Loucy (cell line): ENCODE data around the gene STIM1.

ENCODE experiments used
- H2AFZ ChIP-seq: fragments of 200-600 bp; sonication (generic); 2 replicates; pipeline ENCODE4 v1.6.0; 2016; ENCODE audit warnings: antibody characterized with exemption, mild to moderate bottlenecking, low read length, moderate library complexity
- H3F3A ChIP-seq: fragments of 200-600 bp; 2 replicates; pipeline ENCODE4 v1.6.0; 2016; ENCODE audit warnings: antibody characterized with exemption, low read depth, mild to moderate bottlenecking
- H3K27me3 ChIP-seq: fragments of 200-600 bp; sonication (generic); 2 replicates; pipeline ENCODE4 v1.6.1; 2014; ENCODE audit warnings: low read length, mild to moderate bottlenecking; ENCODE audit not compliant: insufficient read depth, poor library complexity, severe bottlenecking
- H3K36me3 ChIP-seq: fragments of 200-600 bp; sonication (generic); 2 replicates; pipeline ENCODE4 v1.6.1; 2016; ENCODE audit warnings: low read length; ENCODE audit not compliant: insufficient read depth
- H3K4me1 ChIP-seq: fragments of 200-600 bp; sonication (generic); 2 replicates; pipeline ENCODE4 v1.5.1; 2014; ENCODE audit warnings: low read length, mild to moderate bottlenecking; ENCODE audit not compliant: insufficient read depth, poor library complexity, severe bottlenecking
- H3K4me2 ChIP-seq: fragments of 200-600 bp; sonication (generic); 2 replicates; pipeline ENCODE4 v1.6.0; 2014; ENCODE audit warnings: antibody characterized with exemption, low read length, low read depth, mild to moderate bottlenecking; ENCODE audit not compliant: poor library complexity, severe bottlenecking
- H3K4me3 ChIP-seq: fragments of 200-600 bp; sonication (generic); 2 replicates; pipeline ENCODE4 v1.5.1; 2014; ENCODE audit warnings: low read length, mild to moderate bottlenecking, mixed read lengths; ENCODE audit not compliant: poor library complexity, severe bottlenecking
- H3K79me2 ChIP-seq: fragments of 200-600 bp; sonication (generic); 2 replicates; pipeline ENCODE4 v1.6.1; 2014; ENCODE audit warnings: low read length; ENCODE audit not compliant: insufficient read depth
- H3K9ac ChIP-seq: fragments of 200-600 bp; sonication (generic); 2 replicates; pipeline ENCODE4 v1.6.0; 2014; ENCODE audit warnings: mild to moderate bottlenecking, low read depth, low read length, moderate library complexity; ENCODE audit not compliant: poor library complexity, severe bottlenecking
- H3K9me2 ChIP-seq: fragments of 200-600 bp; sonication (generic); replicated peaks from 2 replicates; pipeline ENCODE4 v1.6.1; 2016; ENCODE audit warnings: low read depth, low read length, mixed read lengths
- H3K9me3 ChIP-seq: fragments of 200-600 bp; sonication (generic); 2 replicates; pipeline ENCODE4 v1.6.1; 2014; ENCODE audit warnings: mild to moderate bottlenecking, antibody characterized with exemption, low read length, low read depth; ENCODE audit not compliant: insufficient read depth
- H4K20me1 ChIP-seq: fragments of 200-600 bp; sonication (generic); 2 replicates; pipeline ENCODE4 v1.6.0; 2014; ENCODE audit warnings: antibody characterized with exemption, low read length, mild to moderate bottlenecking; ENCODE audit not compliant: insufficient read depth, poor library complexity, severe bottlenecking
- EZH2phosphoT487 ChIP-seq: fragments of 200-600 bp; IDR thresholded peaks from 2 replicates; pipeline ENCODE4 v1.6.1; 2018; ENCODE audit warnings: antibody characterized with exemption, mild to moderate bottlenecking, moderate library complexity, borderline replicate concordance
- TF ChIP-seq, protein P1 (sequence below): fragments of 200-600 bp; sonication (generic); conservative IDR thresholded peaks from 2 replicates; pipeline ENCODE4 v1.5.1; 2014; ENCODE audit warnings: mild to moderate bottlenecking, antibody characterized with exemption, low read length

Gene STIM1

DNA sequence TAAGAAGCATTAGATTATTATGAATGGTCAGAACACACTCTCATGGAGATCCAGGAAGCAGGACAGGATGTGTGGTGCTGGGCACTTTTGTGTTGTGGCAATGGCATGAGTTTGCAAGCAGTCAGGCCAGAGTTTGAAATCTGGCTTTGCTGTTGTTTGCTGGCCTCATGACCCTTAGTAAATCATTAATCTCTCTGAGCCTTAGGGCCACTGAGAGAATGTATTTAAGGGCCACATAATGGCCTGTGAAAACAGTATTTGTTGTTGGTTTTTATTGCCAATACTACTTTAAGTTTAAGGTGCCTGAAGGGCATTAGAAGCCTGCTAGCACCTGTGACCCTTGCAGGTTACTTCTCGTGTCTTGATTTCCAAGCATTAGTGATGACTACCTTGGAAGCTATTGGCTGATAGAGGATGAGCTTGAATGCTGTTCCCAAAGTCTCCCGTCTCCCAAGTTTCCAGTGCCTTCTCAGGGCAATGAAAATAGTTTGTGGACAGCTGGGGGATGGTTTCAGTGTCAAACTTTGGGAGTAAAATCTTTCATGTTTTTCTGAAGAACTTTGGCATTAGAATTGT, 24.6 kb downstream of the STIM1 start:
- Histone ChIP-seq H3K9me2 (no peaks in the 10 kb centered on the region), H3K9ac (peak overlapping the region; percentile 19), H3K9me3 (no peaks in the 10 kb centered on the region), H3K79me2 (peaks cover 98% of the 10 kb centered on the region), H2AFZ (no peak overlapping the region), H4K20me1 (peaks cover 30% of the 10 kb centered on the region), H3K4me1 (peaks cover 51% of the 10 kb centered on the region), H3K27me3 (no peaks in the 10 kb centered on the region), H3K36me3 (no peaks in the 10 kb centered on the region), H3K4me2 (peak overlapping the region; percentile 55), H3F3A (no peaks in the 10 kb centered on the region; the same call in 1 of the 2 replicates), H3K4me3 (peak overlapping the region; percentile 17)
- TF ChIP-seq, protein P1, sequence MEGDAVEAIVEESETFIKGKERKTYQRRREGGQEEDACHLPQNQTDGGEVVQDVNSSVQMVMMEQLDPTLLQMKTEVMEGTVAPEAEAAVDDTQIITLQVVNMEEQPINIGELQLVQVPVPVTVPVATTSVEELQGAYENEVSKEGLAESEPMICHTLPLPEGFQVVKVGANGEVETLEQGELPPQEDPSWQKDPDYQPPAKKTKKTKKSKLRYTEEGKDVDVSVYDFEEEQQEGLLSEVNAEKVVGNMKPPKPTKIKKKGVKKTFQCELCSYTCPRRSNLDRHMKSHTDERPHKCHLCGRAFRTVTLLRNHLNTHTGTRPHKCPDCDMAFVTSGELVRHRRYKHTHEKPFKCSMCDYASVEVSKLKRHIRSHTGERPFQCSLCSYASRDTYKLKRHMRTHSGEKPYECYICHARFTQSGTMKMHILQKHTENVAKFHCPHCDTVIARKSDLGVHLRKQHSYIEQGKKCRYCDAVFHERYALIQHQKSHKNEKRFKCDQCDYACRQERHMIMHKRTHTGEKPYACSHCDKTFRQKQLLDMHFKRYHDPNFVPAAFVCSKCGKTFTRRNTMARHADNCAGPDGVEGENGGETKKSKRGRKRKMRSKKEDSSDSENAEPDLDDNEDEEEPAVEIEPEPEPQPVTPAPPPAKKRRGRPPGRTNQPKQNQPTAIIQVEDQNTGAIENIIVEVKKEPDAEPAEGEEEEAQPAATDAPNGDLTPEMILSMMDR, result no peak
- no peak for TF ChIP-seq EZH2phosphoT487

- Histone ChIP-seq H3K4me3 (peak overlapping the region; percentile 17), H2AFZ (no peak overlapping the region), H3K9ac (no peak overlapping the region), H3K9me2 (no peaks in the 10 kb centered on the region), H3K27me3 (no peaks in the 10 kb centered on the region), H3F3A (no peaks in the 10 kb centered on the region; the same call in 1 of the 2 replicates), H3K79me2 (peaks cover 98% of the 10 kb centered on the region), H3K4me1 (peaks cover 51% of the 10 kb centered on the region), H3K36me3 (no peaks in the 10 kb centered on the region), H4K20me1 (peaks cover 32% of the 10 kb centered on the region), H3K4me2 (peak overlapping the region; percentile 55), H3K9me3 (no peaks in the 10 kb centered on the region)
- TF ChIP-seq, protein P1, result no peak
- TF ChIP-seq EZH2phosphoT487, result no peak
These were observed 25.3 kb downstream of the STIM1 start for GRCh38 chr11:3880724-3881123.

DNA sequence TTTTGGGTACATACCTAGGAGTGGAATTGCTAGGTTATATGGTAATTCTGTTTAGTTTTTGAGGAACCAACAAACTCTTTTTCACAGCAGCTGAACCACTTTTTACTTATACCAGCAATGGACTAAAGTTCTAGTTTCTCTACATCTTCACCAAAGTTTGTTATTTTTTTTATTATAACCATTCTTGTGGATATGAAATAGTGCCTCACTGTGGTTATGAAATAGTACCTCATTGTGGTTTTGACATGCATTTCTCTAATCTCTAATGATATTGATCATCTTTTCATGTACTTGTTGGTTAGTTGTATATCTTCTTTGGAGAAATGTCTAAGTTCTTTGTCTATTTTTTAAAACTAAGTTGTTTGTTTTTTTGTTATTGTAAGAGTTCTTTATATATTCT, 27.2 kb downstream of the STIM1 start:
- Histone ChIP-seq H3F3A (no peaks in the 10 kb centered on the region; the same call in 1 of the 2 replicates), H4K20me1 (peaks cover 31% of the 10 kb centered on the region), H3K27me3 (no peaks in the 10 kb centered on the region), H3K36me3 (no peaks in the 10 kb centered on the region), H3K4me1 (peaks cover 39% of the 10 kb centered on the region), H3K9ac (no peak overlapping the region), H3K9me2 (no peaks in the 10 kb centered on the region), H3K9me3 (no peaks in the 10 kb centered on the region), H3K79me2 (peaks cover 98% of the 10 kb centered on the region), H3K4me2 (no peak overlapping the region), H3K4me3 (no peak overlapping the region), H2AFZ (no peak overlapping the region)
- no peak for TF ChIP-seq EZH2phosphoT487
- TF ChIP-seq, protein P1, result peak; percentile 52
